GM12801 (cell line): ENCODE measurements around the gene TBCEL.

ENCODE experiments used
- CTCF ChIP-seq: IDR thresholded peaks from one replicate; pipeline ENCODE4 v1.5.1; 2011; ENCODE audit warnings: control low read depth; ENCODE audit not compliant: insufficient read length; ENCODE audit errors: extremely low read depth

Gene TBCEL

GRCh38 chr11:121006922-121007321 lies 17.0 kb upstream of the TBCEL start:
- no peak for TF ChIP-seq CTCF

GRCh38 chr11:121008551-121008950 lies 15.4 kb upstream of the TBCEL start:
- no peak for TF ChIP-seq CTCF

- TF ChIP-seq CTCF = no peak
Measured at GRCh38 chr11:121012091-121012490, 11.8 kb upstream of the TBCEL start.

- no peak for TF ChIP-seq CTCF
Measured at GRCh38 chr11:121018746-121019145, 5.2 kb upstream of the TBCEL start.

GRCh38 chr11:121024989-121025388 lies 1.1 kb downstream of the TBCEL start:
- TF ChIP-seq CTCF = no peak

- TF ChIP-seq CTCF = no peak
Measured at GRCh38 chr11:121029153-121029552, 5.3 kb downstream of the TBCEL start.

- no peak for TF ChIP-seq CTCF
Measured at GRCh38 chr11:121029813-121030445, 6.0 kb downstream of the TBCEL start.
